Pancreas (tissue), 10 donors: ENCODE results near the gene MTUS2. TPM values are rescaled to one million over a fixed set of nuclear protein-coding genes. Genes with fewer than 3 reads are reported as not detected.

Experiments used
- ATAC-seq, 4 donors: fragments of 200-7000 bp; cut with Tn5 transposase; one replicate each; pipeline versions ENCODE4 v1.8.0 to v1.9.1; 2020; ENCODE audit warnings: mild to moderate bottlenecking in 4 of 4, moderate library complexity in 4 of 4
- DNase-seq, 6 donors: peaks; one replicate each; pipeline ENCODE4 v3.0.0-alpha.2; 2020
- FAIRE-seq: peaks from 2 replicates; lab custom pipeline; 2012; peaks lifted over from hg19 to GRCh38; lab: Jason Lieb, UNC
- H3K27ac ChIP-seq, 4 donors: fragments of 200-600 bp; sonication (generic); 1 replicate in 3 of 4; 2 replicates in 1 of 4; pipeline versions ENCODE4 v1.5.0 to v1.8.0; 2020
- H3K27me3 ChIP-seq, 4 donors: fragments of 200-600 bp; one replicate each; pipeline ENCODE4 v1.8.0; 2021
- H3K36me3 ChIP-seq, 3 donors: fragments of 200-600 bp; sonication (generic) in 1 of 3; one replicate each; pipeline versions ENCODE4 v1.5.0 to v1.8.0; 2020 to 2021
- H3K4me1 ChIP-seq, 3 donors: fragments of 200-600 bp; one replicate each; pipeline ENCODE4 v1.8.0; 2021
- H3K4me3 ChIP-seq, 4 donors: fragments of 200-600 bp; sonication (generic) in 2 of 4; one replicate each; pipeline versions ENCODE4 v1.5.0 to v1.8.0; 2020 to 2021
- H3K9me3 ChIP-seq, 4 donors: fragments of 200-600 bp; one replicate each; pipeline ENCODE4 v1.8.0; 2021
- CTCF ChIP-seq, 4 donors: fragments of 200-600 bp; sonication (generic) in 3 of 4; IDR thresholded peaks; one replicate each; pipeline versions ENCODE4 v1.5.0 to v1.8.0; 2021; ENCODE audit warnings: antibody characterized with exemption in 4 of 4
- WGBS, 2 donors: extraction: QIAGEN DNeasy Blood & Tissue Kit; methylation state at CpG; one replicate each; pipeline ENCODE4 v1.1.7; 2013; 5-methylcytosine and 5-hydroxymethylcytosine counted together
- intact Hi-C, 3 donors: fragments of 100-400 bp; cut with DNase I; formaldehyde crosslinking; loops; one replicate each; pipeline versions ENCODE4 v1.11.1 to v1.14.2; 2022
- polyA plus RNA-seq, 2 donors: library from polyadenylated mRNA; stranded (reverse); fragments of 200-250 nt; gene quantifications; one replicate each; pipeline ENCODE4 v1.2.3, GENCODE V29; 2013
- total RNA-seq, 6 donors: library from RNA; stranded (reverse); fragmentation: NEBNext Ultra II Directional in 4 of 6; extraction: Animal tissue kit (Norgen Biotek cat#: 25700) in 4 of 6; gene quantifications; one replicate each; pipeline versions ENCODE4 v1.2.1 to v1.2.4, GENCODE V29; 2021 to 2023
- donor health status: healthy with polysubstance abuse.
- donor health status: DM: no; HTN: no; CAD: no; lungs with moderate emphysema.
- donor health status: DM: no; HTN: no; CAD: no.
- donor health status: control.
- donor health status: control.
- donor health status: Bipolar disorder and iron deficiency.
- donor health status: DM: yes; HTN: yes; CAD: no.
- donor health status: DM: no; HTN: no; CAD: no.
- donor health status: DM: no; HTN: no; CAD: no.
- donor health status: DM: yes; HTN: yes; CAD: no.

The MTUS2 gene
- total and polyA plus RNA-seq, 8 donors: 2.2 to 9.0 (median 4.8) TPM

GRCh38 chr13:28859717-28860116 lies 39.6 kb downstream of the MTUS2 start:
- no peak overlapping the region for H3K4me3 ChIP-seq
- no peak for DNase-seq
- no peaks in the 10 kb centered on the region for H3K36me3 ChIP-seq
- ATAC-seq: no peak
- no peak for TF ChIP-seq CTCF (IDR thresholded peaks at IDR 0.05)
- no peaks in the 10 kb centered on the region for H3K27me3 ChIP-seq
- H3K9me3 ChIP-seq: no peaks in the 10 kb centered on the region
- intact Hi-C loops: no loop called here
- WGBS, 2 donors: 63 to 72% methylated on average over 2 of the region's 2 CpGs
- FAIRE-seq: no peak
- no peak overlapping the region for H3K27ac ChIP-seq
- H3K4me1 ChIP-seq: no peaks in the 10 kb centered on the region

DNA sequence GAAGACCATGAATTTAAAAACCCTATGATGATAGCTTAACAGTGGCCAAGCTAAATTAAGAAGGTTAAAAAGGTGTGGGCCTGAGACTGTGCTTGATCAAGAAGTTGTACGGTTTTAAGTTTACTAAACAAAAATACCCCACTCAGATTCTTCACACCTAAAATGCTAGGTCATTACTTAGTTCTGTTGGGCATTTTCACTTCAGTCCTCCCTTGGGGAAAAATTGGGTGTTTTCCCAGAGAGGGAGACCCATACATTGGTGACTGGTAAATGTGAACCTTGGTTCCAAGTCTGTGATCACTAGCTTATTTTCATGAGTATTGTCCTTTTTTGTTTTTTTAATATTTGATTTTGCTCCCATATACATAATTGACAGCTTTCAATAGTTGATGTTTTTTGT lies 44.4 kb downstream of the MTUS2 start:
- Histone ChIP-seq H3K9me3 (no peaks in the 10 kb centered on the region), H3K36me3 (no peaks in the 10 kb centered on the region), H3K4me3 (no peak overlapping the region), H3K27ac (no peak overlapping the region), H3K27me3 (no peaks in the 10 kb centered on the region), H3K4me1 (no peaks in the 10 kb centered on the region)
- no peak for FAIRE-seq
- no peak for DNase-seq
- intact Hi-C loops: no loop called here
- no peak for ATAC-seq
- no peak for TF ChIP-seq CTCF (IDR thresholded peaks at IDR 0.05)
- WGBS, 2 donors: 0 to 7% methylated on average over 1 of the region's 1 CpG

GRCh38 chr13:28865149-28865744 lies 45.1 kb downstream of the MTUS2 start:
- no peaks in the 10 kb centered on the region for H3K4me1 ChIP-seq
- FAIRE-seq: no peak

DNA sequence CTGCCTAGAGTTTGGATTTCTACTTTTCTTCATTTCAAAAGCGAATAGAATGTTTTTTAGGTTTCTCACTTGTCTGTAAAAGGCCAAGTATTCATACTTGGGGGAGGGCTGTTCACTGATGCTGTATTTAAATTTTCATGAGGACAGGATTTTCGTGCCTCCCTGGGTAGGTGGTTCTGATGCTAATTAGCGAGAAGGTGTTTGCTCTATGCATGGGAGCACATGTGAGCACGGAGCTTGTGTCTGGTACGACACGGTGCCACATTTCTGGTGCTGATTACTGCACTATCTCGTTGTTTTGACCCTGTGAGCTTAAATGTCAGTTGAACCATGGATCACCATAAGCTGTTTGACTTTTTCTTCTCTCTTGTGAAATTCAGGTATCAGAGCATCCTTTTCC lies 45.8 kb downstream of the MTUS2 start:
- no peak for FAIRE-seq
- no peak for TF ChIP-seq CTCF (IDR thresholded peaks at IDR 0.05)
- no peak for ATAC-seq
- Histone ChIP-seq H3K27ac (no peak overlapping the region), H3K9me3 (no peaks in the 10 kb centered on the region), H3K4me1 (no peaks in the 10 kb centered on the region), H3K4me3 (no peak overlapping the region), H3K27me3 (no peaks in the 10 kb centered on the region), H3K36me3 (no peaks in the 10 kb centered on the region)
- WGBS, 2 donors: 62 to 63% methylated on average over 7 of the region's 7 CpGs
- intact Hi-C loops: no loop called here
- no peak for DNase-seq

More at GRCh38 chr13:28865149-28865744, 45.1 kb downstream of the MTUS2 start:
- Histone ChIP-seq H3K27me3 (no peaks in the 10 kb centered on the region), H3K27ac (no peak overlapping the region), H3K9me3 (no peaks in the 10 kb centered on the region), H3K36me3 (no peaks in the 10 kb centered on the region), H3K4me3 (no peak overlapping the region)
- no peak for DNase-seq
- no peak for ATAC-seq
- intact Hi-C loops: no loop called here
- no peak for TF ChIP-seq CTCF (IDR thresholded peaks at IDR 0.05)
- WGBS, 2 donors: 68 to 69% methylated on average over 5 of the region's 5 CpGs

DNA sequence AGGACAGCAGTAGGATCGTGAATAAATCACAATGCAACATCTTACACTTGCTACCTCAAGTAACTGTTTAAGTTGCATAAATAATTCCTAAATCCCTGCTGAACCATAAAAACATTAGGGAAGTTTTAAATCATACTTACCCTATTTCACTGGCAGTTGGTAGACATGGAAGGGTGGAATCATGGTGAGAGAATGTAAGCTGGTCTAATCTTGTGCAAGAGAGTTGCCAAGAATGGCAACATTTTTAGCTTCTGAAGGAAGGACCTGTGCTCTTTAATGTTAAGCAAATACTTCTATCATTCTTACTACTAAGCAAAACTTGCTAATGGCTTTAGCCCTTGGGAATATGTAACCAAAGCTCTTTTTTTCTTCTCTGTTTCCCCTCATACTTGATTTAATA lies 46.8 kb downstream of the MTUS2 start:
- intact Hi-C loops: no loop called here
- no peaks in the 10 kb centered on the region for H3K36me3 ChIP-seq
- no peak overlapping the region for H3K27ac ChIP-seq
- no peaks in the 10 kb centered on the region for H3K4me1 ChIP-seq
- no peak for TF ChIP-seq CTCF (IDR thresholded peaks at IDR 0.05)
- no peak for ATAC-seq
- H3K4me3 ChIP-seq: no peak overlapping the region
- 77 to 83% methylated on average over 1 of the region's 1 CpG for WGBS, 2 donors
- H3K27me3 ChIP-seq: no peaks in the 10 kb centered on the region
- no peak for FAIRE-seq
- H3K9me3 ChIP-seq: no peaks in the 10 kb centered on the region
- no peak for DNase-seq
